Neural cell (in vitro differentiated cells): ENCODE results near the gene METAP2. TPM values are rescaled to one million over a fixed set of nuclear protein-coding genes. Genes with fewer than 3 reads are reported as not detected.

ENCODE experiments used
- H2AFZ ChIP-seq: fragments of 200-600, 300-800 bp; sonication (generic), shearing (Covaris generic); 2 replicates; pipeline ENCODE4 v1.6.0; 2014; ENCODE audit warnings: low read depth, mild to moderate bottlenecking, antibody characterized with exemption, low read length, moderate library complexity
- H3F3A ChIP-seq: fragments of 200-600 bp; shearing (Covaris generic); 2 replicates; pipeline ENCODE4 v1.6.1; 2016; ENCODE audit warnings: mild to moderate bottlenecking, moderate library complexity, mixed read lengths, antibody characterized with exemption, low read length; ENCODE audit not compliant: insufficient read depth, poor library complexity, severe bottlenecking
- H3K27ac ChIP-seq: fragments of 200-600, 300-800 bp; sonication (generic), shearing (Covaris generic); 2 replicates; pipeline ENCODE4 v1.5.1; 2014; ENCODE audit warnings: mild to moderate bottlenecking, low read length, moderate library complexity
- H3K27me3 ChIP-seq: fragments of 300-800, 200-600 bp; sonication (generic), shearing (Covaris generic); 2 replicates; pipeline ENCODE4 v1.6.0; 2014; ENCODE audit warnings: mild to moderate bottlenecking, low read depth, low read length, moderate library complexity; ENCODE audit not compliant: insufficient read depth
- H3K36me3 ChIP-seq: fragments of 300-800, 200-600 bp; sonication (generic), shearing (Covaris generic); 2 replicates; pipeline ENCODE4 v1.5.1; 2014; ENCODE audit warnings: mild to moderate bottlenecking, antibody characterized with exemption, low read length, moderate library complexity; ENCODE audit not compliant: insufficient read depth
- H3K4me2 ChIP-seq: fragments of 300-800, 200-600 bp; sonication (generic), shearing (Covaris generic); 2 replicates; pipeline ENCODE4 v1.6.0; 2014; ENCODE audit warnings: mild to moderate bottlenecking, low read length
- H3K4me3 ChIP-seq: fragments of 300-800, 200-600 bp; sonication (generic), shearing (Covaris generic); 2 replicates; pipeline ENCODE4 v1.5.1; 2014; ENCODE audit warnings: mild to moderate bottlenecking, low read length, moderate library complexity
- H3K79me2 ChIP-seq: fragments of 200-600 bp; shearing (Covaris generic); replicated peaks from 2 replicates; pipeline ENCODE4 v1.6.0; 2014; ENCODE audit warnings: mild to moderate bottlenecking, low read length, moderate library complexity; ENCODE audit not compliant: insufficient read depth
- H3K9ac ChIP-seq: fragments of 300-800, 200-600 bp; sonication (generic), shearing (Covaris generic); 2 replicates; pipeline ENCODE4 v1.6.1; 2016; ENCODE audit warnings: mild to moderate bottlenecking, low read length, mixed read lengths
- H3K9me2 ChIP-seq: fragments of 200-600 bp; shearing (Covaris generic); 2 replicates; pipeline ENCODE4 v1.6.1; 2016; ENCODE audit warnings: mild to moderate bottlenecking, low read length, mixed read lengths; ENCODE audit not compliant: insufficient read depth
- H3K9me3 ChIP-seq: fragments of 200-600, 300-800 bp; sonication (generic), shearing (Covaris generic); 2 replicates; pipeline ENCODE4 v1.6.1; 2016; ENCODE audit warnings: mild to moderate bottlenecking, mixed run types, low read length, moderate library complexity, mixed read lengths
- H4K20me1 ChIP-seq: fragments of 200-600 bp; shearing (Covaris generic); 2 replicates; pipeline ENCODE4 v1.6.1; 2016; ENCODE audit warnings: mild to moderate bottlenecking, mixed run types; ENCODE audit not compliant: insufficient read depth
- CTCF ChIP-seq: fragments of 450-650 bp; IDR thresholded peaks from 2 replicates; pipeline ENCODE4 v1.5.1; 2014; ENCODE audit warnings: antibody characterized with exemption, mild to moderate bottlenecking, moderate library complexity; ENCODE audit not compliant: poor library complexity, severe bottlenecking
- EP300 ChIP-seq: fragments of 450-650 bp; conservative IDR thresholded peaks from 2 replicates; pipeline ENCODE4 v1.6.1; 2014; ENCODE audit warnings: antibody characterized with exemption, mild to moderate bottlenecking, moderate library complexity; ENCODE audit not compliant: poor library complexity, severe bottlenecking
- EZH2 ChIP-seq: fragments of 200-600, 300-800 bp; shearing (Covaris generic), sonication (generic); IDR thresholded peaks from 2 replicates; pipeline ENCODE4 v1.6.1; 2014; ENCODE audit warnings: antibody characterized with exemption, low read length, borderline replicate concordance, mild to moderate bottlenecking; ENCODE audit not compliant: insufficient read depth, poor library complexity, severe bottlenecking
- MXI1 ChIP-seq: fragments of 450-650 bp; conservative IDR thresholded peaks from 2 replicates; pipeline ENCODE4 v1.6.1; 2014; ENCODE audit warnings: antibody characterized with exemption, mild to moderate bottlenecking; ENCODE audit not compliant: poor library complexity, severe bottlenecking
- POLR2AphosphoS5 ChIP-seq: IDR thresholded peaks from 2 replicates; pipeline ENCODE4 v1.6.1; 2012
- RAD21 ChIP-seq: fragments of 450-650 bp; conservative IDR thresholded peaks from 2 replicates; pipeline ENCODE4 v1.6.1; 2014; ENCODE audit warnings: antibody characterized with exemption, mild to moderate bottlenecking, moderate library complexity
- REST ChIP-seq: IDR thresholded peaks from 2 replicates; pipeline ENCODE4 v1.6.1; 2012; ENCODE audit warnings: borderline replicate concordance
- SMC3 ChIP-seq: fragments of 450-650 bp; conservative IDR thresholded peaks from 2 replicates; pipeline ENCODE4 v1.6.1; 2014; ENCODE audit warnings: antibody characterized with exemption, mild to moderate bottlenecking, moderate library complexity; ENCODE audit not compliant: poor library complexity
- TAF1 ChIP-seq: IDR thresholded peaks from 2 replicates; pipeline ENCODE4 v1.6.1; 2012; ENCODE audit warnings: low read depth
- polyA plus RNA-seq: library from polyadenylated mRNA; depleted of rRNA; stranded (reverse); fragments of >200 nt; gene quantifications from 2 replicates; pipeline ENCODE4 v1.2.3, GENCODE V29; 2014

METAP2 gene
- polyA plus RNA-seq, 1 donor from 2014 or later: 78.0 TPM

GRCh38 chr12:95462081-95462480 lies 11.9 kb upstream of the METAP2 start:
- no peak overlapping the region for H2AFZ ChIP-seq
- H3K36me3 ChIP-seq: no peaks in the 10 kb centered on the region
- H3F3A ChIP-seq: no peaks in the 10 kb centered on the region
- no peaks in the 10 kb centered on the region for H3K9me2 ChIP-seq
- H3K27ac ChIP-seq: no peak overlapping the region
- H3K9ac ChIP-seq: no peak overlapping the region
- no peak overlapping the region for H3K4me2 ChIP-seq
- no peak for TF ChIP-seq EP300
- no peak for TF ChIP-seq MXI1
- no peak for TF ChIP-seq SMC3
- TF ChIP-seq POLR2AphosphoS5: no peak
- TF ChIP-seq REST: no peak
- no peak for TF ChIP-seq TAF1
- TF ChIP-seq EZH2: no peak
- no peak for TF ChIP-seq RAD21
- no peak for TF ChIP-seq CTCF
- no peaks in the 10 kb centered on the region for H3K79me2 ChIP-seq
- H3K9me3 ChIP-seq: no peaks in the 10 kb centered on the region
- no peaks in the 10 kb centered on the region for H3K27me3 ChIP-seq
- no peaks in the 10 kb centered on the region for H4K20me1 ChIP-seq
- H3K4me3 ChIP-seq: no peak overlapping the region

- H3F3A ChIP-seq: no peaks in the 10 kb centered on the region
- no peaks in the 10 kb centered on the region for H3K27me3 ChIP-seq
- no peaks in the 10 kb centered on the region for H4K20me1 ChIP-seq
- no peak overlapping the region for H3K4me3 ChIP-seq
- TF ChIP-seq SMC3 (no peak), CTCF (no peak), POLR2AphosphoS5 (no peak), MXI1 (no peak), EZH2 (no peak)
- no peaks in the 10 kb centered on the region for H3K36me3 ChIP-seq
- H3K27ac ChIP-seq: no peak overlapping the region
- no peaks in the 10 kb centered on the region for H3K9me3 ChIP-seq
- H3K9me2 ChIP-seq: no peaks in the 10 kb centered on the region
- H2AFZ ChIP-seq: no peak overlapping the region
- H3K79me2 ChIP-seq: no peaks in the 10 kb centered on the region
- H3K4me2 ChIP-seq: no peak overlapping the region
- no peak overlapping the region for H3K9ac ChIP-seq
These were observed 11.4 kb upstream of the METAP2 start for GRCh38 chr12:95462551-95462950.
